GM12878 (cell line): ENCODE results near the gene GAREM1. TPM values are rescaled to one million over a fixed set of nuclear protein-coding genes. Genes with fewer than 3 reads are reported as not detected.

Source experiments
- ATAC-seq: fragments of 200-7000 bp; cut with Tn5 transposase; 3 replicates; pipeline ENCODE4 v1.9.1; 2020; ENCODE audit warnings: mild to moderate bottlenecking, moderate library complexity
- BruUV-seq: library from RNA; stranded (reverse); fragments of 400-500 nt; replicated peaks from 2 replicates; lab custom pipeline; 2021; lab: Mats Ljungman, UMichigan
- CTCF ChIA-PET: fragments of 300-600 bp; sonication (Branson Sonifier 250); formaldehyde crosslinking; extraction: SDS; loops from one replicate; lab custom pipeline; 2021; ENCODE audit warnings: inconsistent platforms; lab: Yijun Ruan, JAX
- POLR2A ChIA-PET: fragments of 350-600 bp; formaldehyde crosslinking; extraction: SDS; loops from one replicate; lab custom pipeline; 2021; ENCODE audit warnings: inconsistent platforms; lab: Charles Lee
- RAD21 ChIA-PET: fragments of 300-600 bp; sonication (Branson Sonifier 250); formaldehyde crosslinking; loops from one replicate; lab custom pipeline; 2023; ENCODE audit warnings: antibody characterized with exemption; ENCODE audit not compliant: unreplicated experiment; lab: Charles Lee
- SMC1A ChIA-PET: fragments of 300-600 bp; sonication (Branson Sonifier 250); formaldehyde crosslinking; loops from one replicate; lab custom pipeline; 2023; ENCODE audit not compliant: unreplicated experiment, uncharacterized antibody; lab: Charles Lee
- DNase-seq: peaks from one replicate; pipeline ENCODE4 v3.0.0-alpha.2; 2011; ENCODE audit warnings: low read depth, low spot score
- FAIRE-seq: peaks from 3 replicates; lab custom pipeline; 2011; peaks lifted over from hg19 to GRCh38; lab: Jason Lieb, UNC
- H2AFZ ChIP-seq: 2 replicates; pipeline ENCODE4 v1.6.0; 2011; ENCODE audit warnings: low read depth, low read length, control low read depth; ENCODE audit not compliant: control insufficient read depth
- H3K27ac ChIP-seq: 2 replicates; pipeline ENCODE4 v1.5.1; 2011; ENCODE audit warnings: control low read depth; ENCODE audit not compliant: control insufficient read depth, insufficient read depth
- H3K27me3 ChIP-seq, 2 experiments: replicated peaks in 1 of 2; 2 replicates each; pipeline versions ENCODE4 v1.6.0 to v1.6.1; 2011; ENCODE audit warnings: low read length in 1 of 2; ENCODE audit not compliant: control insufficient read depth in 2 of 2, insufficient read depth in 2 of 2
- H3K36me3 ChIP-seq, 2 experiments: 2 replicates each; pipeline ENCODE4 v1.5.1; 2011; ENCODE audit warnings: low read length in 1 of 2; ENCODE audit not compliant: control insufficient read depth in 2 of 2, insufficient read depth in 2 of 2
- H3K4me1 ChIP-seq: 2 replicates; pipeline ENCODE4 v1.6.1; 2011; ENCODE audit warnings: mild to moderate bottlenecking, low read length, moderate library complexity, mixed read lengths; ENCODE audit not compliant: control insufficient read depth, insufficient read depth
- H3K4me2 ChIP-seq: 2 replicates; pipeline ENCODE4 v1.6.0; 2011; ENCODE audit warnings: control low read depth; ENCODE audit not compliant: control insufficient read depth, insufficient read depth
- H3K4me3 ChIP-seq: fragments of 200-600 bp; sonication (generic); 2 replicates; pipeline ENCODE4 v1.5.1; 2016
- H3K79me2 ChIP-seq: 2 replicates; pipeline ENCODE4 v1.6.0; 2011; ENCODE audit warnings: low read length; ENCODE audit not compliant: control insufficient read depth, insufficient read depth
- H3K9ac ChIP-seq: 2 replicates; pipeline ENCODE4 v1.8.0; 2011; ENCODE audit warnings: low read length, control low read depth, mixed read lengths; ENCODE audit not compliant: control insufficient read depth, insufficient read depth
- H3K9me3 ChIP-seq: replicated peaks from 3 replicates; pipeline ENCODE4 v1.5.1; 2011; ENCODE audit warnings: mild to moderate bottlenecking, low read length; ENCODE audit not compliant: control insufficient read depth, insufficient read depth
- H4K20me1 ChIP-seq: 2 replicates; pipeline ENCODE4 v1.6.0; 2011; ENCODE audit not compliant: control insufficient read depth, insufficient read depth
- CBFB ChIP-seq: IDR thresholded peaks from 2 replicates; pipeline ENCODE4 v1.6.1; 2016; ENCODE audit warnings: antibody characterized with exemption, low read depth
- HCFC1 ChIP-seq: fragments of 150-350 bp; IDR thresholded peaks from 2 replicates; pipeline ENCODE4 v1.6.1; 2014; ENCODE audit warnings: low read length
- HDAC2 ChIP-seq: fragments of 200-600 bp; sonication (generic); IDR thresholded peaks from 2 replicates; pipeline ENCODE4 v1.6.1; 2017
- KAT2A ChIP-seq: conservative IDR thresholded peaks from 2 replicates; pipeline ENCODE4 v1.6.1; 2011; ENCODE audit warnings: low read depth, low read length; ENCODE audit not compliant: control insufficient read depth
- KLF5 ChIP-seq: fragments of 450-650 bp; IDR thresholded peaks from 2 replicates; pipeline ENCODE4 v1.6.1; 2014; ENCODE audit warnings: mild to moderate bottlenecking; ENCODE audit not compliant: partially characterized antibody
- MEF2A ChIP-seq: IDR thresholded peaks from 2 replicates; pipeline ENCODE4 v1.6.1; 2011; ENCODE audit warnings: low read depth, mild to moderate bottlenecking, low read length, moderate library complexity; ENCODE audit not compliant: insufficient read depth
- MTA3 ChIP-seq: IDR thresholded peaks from 2 replicates; pipeline ENCODE4 v1.6.1; 2012; ENCODE audit warnings: low read length, inconsistent platforms, borderline replicate concordance
- NFYA ChIP-seq: IDR thresholded peaks from 2 replicates; pipeline ENCODE4 v1.6.1; 2011; ENCODE audit warnings: low read depth, mild to moderate bottlenecking, low read length, improper control_type of control experiment, borderline replicate concordance
- NR2F1 ChIP-seq: fragments of 450-650 bp; conservative IDR thresholded peaks from 2 replicates; pipeline ENCODE4 v1.6.1; 2017; ENCODE audit warnings: mild to moderate bottlenecking
- POU2F2 ChIP-seq: IDR thresholded peaks from 3 replicates; pipeline ENCODE4 v1.6.1; 2011; ENCODE audit warnings: low read depth, mild to moderate bottlenecking, low read length, borderline replicate concordance
- SUPT20H ChIP-seq: IDR thresholded peaks from 2 replicates; pipeline ENCODE4 v1.6.1; 2011; ENCODE audit warnings: low read depth, mild to moderate bottlenecking, low read length, moderate library complexity, borderline replicate concordance; ENCODE audit not compliant: control insufficient read depth
- USF1 ChIP-seq: IDR thresholded peaks from 2 replicates; pipeline ENCODE4 v1.6.1; 2011; ENCODE audit warnings: borderline replicate concordance, low read depth, mild to moderate bottlenecking, moderate library complexity, mixed read lengths, low read length; ENCODE audit not compliant: insufficient read depth; ENCODE audit errors: extremely low read length
- ZBED1 ChIP-seq: IDR thresholded peaks from 2 replicates; pipeline ENCODE4 v1.6.1; 2016; ENCODE audit warnings: borderline replicate concordance
- ZNF687 ChIP-seq: fragments of 450-650 bp; IDR thresholded peaks from 2 replicates; pipeline ENCODE4 v1.6.1; 2017; ENCODE audit warnings: mild to moderate bottlenecking, moderate library complexity
- WGBS: methylation state at CpG from one replicate; pipeline ENCODE4 v1.1.6; 2016; ENCODE audit warnings: low lambda C conversion rate; ENCODE audit not compliant: insufficient replicate concordance, insufficient coverage; ENCODE audit errors: missing lambda C conversion rate; 5-methylcytosine and 5-hydroxymethylcytosine counted together
- in situ Hi-C: fragments of 300-500 bp; cut with MboI; formaldehyde crosslinking; loops from 9 replicates; pipeline ENCODE4 v1.14.3; 2018; ENCODE audit warnings: mixed read lengths
- intact Hi-C: fragments of 100-400 bp; cut with micrococcal nuclease; formaldehyde crosslinking; loops from one replicate; pipeline ENCODE4 v1.14.2; 2022; ENCODE audit not compliant: unreplicated experiment
- polyA plus RNA-seq, 11 experiments: library from polyadenylated mRNA; depleted of rRNA in 4 of 11; unstranded in 6 of 11; stranded (reverse) in 5 of 11; fragments of >200 nt; fragmentation: Nextera tagmentation in 4 of 11; fragmentation: Illumina TruSeq in 1 of 11; extraction: Ambion mirVana in 4 of 11; extraction: Trizol in 1 of 11; gene quantifications; 1 replicate in 1 of 11; 2 replicates in 10 of 11; pipeline versions ENCODE4 v1.2.1 to v1.2.3, GENCODE V29; 2011 to 2016; ENCODE audit warnings: inconsistent platforms in 2 of 11, missing spikeins in 2 of 11, low read depth in 1 of 11
- total RNA-seq, 4 experiments: library from RNA; depleted of rRNA in 3 of 4; stranded (reverse); fragments of >200 nt in 3 of 4; fragmentation: Illumina TruSeq in 1 of 4; extraction: Trizol in 1 of 4; gene quantifications; 2 replicates each; pipeline versions ENCODE4 v1.2.1 to v1.2.3, GENCODE V29; 2013 to 2021

GAREM1 gene
- total and polyA plus RNA-seq, 10 of the 15 experiments (the other 5 are each of a cell fraction or from before 2014, with no cell fraction given) = 0.05 to 0.29 (median 0.05) TPM; not detected in 7

GRCh38 chr18:32315881-32316280 is 154.8 kb downstream of the GAREM1 start:
- H3K4me3 ChIP-seq = no peak overlapping the region
- no peaks in the 10 kb centered on the region for H3K9me3 ChIP-seq
- ATAC-seq (no peak), DNase-seq (no peak), FAIRE-seq (no peak)
- TF ChIP-seq KAT2A (no peak), POU2F2 (no peak)
- H3K27ac ChIP-seq = no peak overlapping the region
- in situ Hi-C loops (no loop called here), intact Hi-C loops (no loop called here)
- no peaks in the 10 kb centered on the region for H3K36me3 ChIP-seq
- BruUV-seq = no TSS peak
- SMC1A ChIA-PET = no interaction called here
- 37% methylated on average over 1 of the region's 1 CpG for WGBS
- H3K79me2 ChIP-seq = no peaks in the 10 kb centered on the region
- no peak overlapping the region for H2AFZ ChIP-seq
- H3K4me1 ChIP-seq = no peaks in the 10 kb centered on the region
- peaks cover 0 to 2% of the 10 kb centered on the region in 2 experiments; a peak in 1 of 4 replicates for H3K27me3 ChIP-seq
- CTCF ChIA-PET = interaction anchor here (1.2 kb wide), 1 partner anchor 47 kb away, joined by 3 read pairs; no protein-coding TSS in a partner anchor
- H3K4me2 ChIP-seq = no peak overlapping the region
- no peak overlapping the region for H3K9ac ChIP-seq
- H4K20me1 ChIP-seq = no peaks in the 10 kb centered on the region
- POLR2A ChIA-PET = no interaction called here
- RAD21 ChIA-PET = no interaction called here

- H3K27ac ChIP-seq = no peak overlapping the region
- WGBS = 29% methylated on average over 2 of the region's 2 CpGs
- no peaks in the 10 kb centered on the region for H3K4me1 ChIP-seq
- H2AFZ ChIP-seq = no peak overlapping the region
- intact Hi-C loops = no loop called here
- BruUV-seq = no TSS peak
- H3K79me2 ChIP-seq = no peaks in the 10 kb centered on the region
- ChIA-PET SMC1A (no interaction called here), CTCF (no interaction called here), POLR2A (no interaction called here), RAD21 (interaction anchor here (0.5 kb wide), 1 partner anchor 298 kb away, joined by 3 read pairs; no protein-coding TSS in a partner anchor)
- H3K4me2 ChIP-seq = no peak overlapping the region
- no peak overlapping the region for H3K4me3 ChIP-seq
- ATAC-seq = no peak
- no peaks in the 10 kb centered on the region for H3K9me3 ChIP-seq
- no peaks in the 10 kb centered on the region for H3K27me3 ChIP-seq
- no peak for DNase-seq
- no peak overlapping the region for H3K9ac ChIP-seq
- FAIRE-seq = no peak
- in situ Hi-C loops = no loop called here
- H4K20me1 ChIP-seq = no peaks in the 10 kb centered on the region
- no peaks in the 10 kb centered on the region for H3K36me3 ChIP-seq
- no peak for TF ChIP-seq HCFC1
- TF ChIP-seq USF1 = no peak
- no peak for TF ChIP-seq NFYA
- TF ChIP-seq MTA3 = no peak
- TF ChIP-seq ZBED1 = no peak
- no peak for TF ChIP-seq CBFB
- no peak for TF ChIP-seq ZNF687
- TF ChIP-seq HDAC2 = no peak
- TF ChIP-seq NR2F1 = no peak
- no peak for TF ChIP-seq KLF5
- TF ChIP-seq MEF2A = no peak
- no peak for TF ChIP-seq SUPT20H
Observed at GRCh38 chr18:32310774-32311173, 159.9 kb downstream of the GAREM1 start.
